CD4-positive, alpha-beta memory T cell (primary cell): ENCODE data around the gene OTC. TPM values are rescaled to one million over a fixed set of nuclear protein-coding genes. Genes with fewer than 3 reads are reported as not detected.

Source experiments
- CTCF ChIA-PET: fragments of 350-600 bp; sonication (Branson Sonifier 250); formaldehyde crosslinking; loops from one replicate; lab custom pipeline; 2021; ENCODE audit warnings: inconsistent platforms; ENCODE audit not compliant: partially characterized antibody; lab: Charles Lee
- POLR2A ChIA-PET: fragments of 350-600 bp; sonication (Branson Sonifier 250); formaldehyde crosslinking; loops from one replicate; lab custom pipeline; 2021; ENCODE audit not compliant: partially characterized antibody; lab: Charles Lee
- DNase-seq, 5 donors: peaks; one replicate each; pipeline versions ENCODE4 v3.0.0 to v3.0.0-alpha.2; 2020 to 2022; ENCODE audit warnings: mixed read lengths in 1 of 5
- H3K27ac ChIP-seq: one replicate; pipeline ENCODE4 v1.7.0; 2013; ENCODE audit warnings: low read depth, low read length
- H3K27me3 ChIP-seq: 2 replicates; pipeline ENCODE4 v1.7.0; 2013; ENCODE audit warnings: mild to moderate bottlenecking, low read length, moderate library complexity; ENCODE audit not compliant: insufficient read depth
- H3K36me3 ChIP-seq: 2 replicates; pipeline ENCODE4 v1.7.0; 2013; ENCODE audit warnings: mild to moderate bottlenecking, low read length, moderate library complexity; ENCODE audit not compliant: insufficient read depth
- H3K4me1 ChIP-seq: 2 replicates; pipeline ENCODE4 v1.7.0; 2013; ENCODE audit warnings: mild to moderate bottlenecking, low read length, moderate library complexity; ENCODE audit not compliant: insufficient read depth
- H3K4me3 ChIP-seq, 2 donors: one replicate each; pipeline ENCODE4 v1.7.0; 2013; ENCODE audit warnings: low read length in 2 of 2, mild to moderate bottlenecking in 1 of 2
- H3K9me3 ChIP-seq, 2 donors: one replicate each; pipeline ENCODE4 v1.7.0; 2013; ENCODE audit warnings: low read length in 2 of 2, control low read depth in 1 of 2; ENCODE audit not compliant: control insufficient read depth in 1 of 2
- H3K27ac Mint-ChIP-seq, 7 donors: one replicate each; pipeline ENCODE4 v1.8.0; 2020 to 2021; ENCODE audit warnings: mixed read lengths in 7 of 7, mild to moderate bottlenecking in 6 of 7, inconsistent platforms in 3 of 7, moderate library complexity in 3 of 7
- H3K27me3 Mint-ChIP-seq, 2 donors: one replicate each; pipeline ENCODE4 v1.8.0; 2020 to 2021; ENCODE audit warnings: mixed read lengths in 2 of 2
- H3K36me3 Mint-ChIP-seq, 2 donors: one replicate each; pipeline ENCODE4 v1.8.0; 2020 to 2021; ENCODE audit warnings: mixed read lengths in 2 of 2, inconsistent platforms in 1 of 2, mild to moderate bottlenecking in 1 of 2
- H3K4me1 Mint-ChIP-seq, 4 donors: one replicate each; pipeline ENCODE4 v1.8.0; 2020 to 2021; ENCODE audit warnings: mixed read lengths in 4 of 4, mild to moderate bottlenecking in 1 of 4
- H3K4me3 Mint-ChIP-seq, 8 donors: one replicate each; pipeline ENCODE4 v1.8.0; 2020 to 2021; ENCODE audit warnings: mixed read lengths in 8 of 8, mild to moderate bottlenecking in 7 of 8, moderate library complexity in 6 of 8, inconsistent platforms in 3 of 8
- H3K9me3 Mint-ChIP-seq, 8 donors: one replicate each; pipeline ENCODE4 v1.8.0; 2020 to 2021; ENCODE audit warnings: mixed read lengths in 8 of 8, mild to moderate bottlenecking in 5 of 8, inconsistent platforms in 3 of 8, moderate library complexity in 1 of 8
- intact Hi-C: fragments of 100-400 bp; cut with micrococcal nuclease; formaldehyde crosslinking; loops from one replicate; pipeline ENCODE4 v1.15.1; 2023
- polyA plus RNA-seq, 2 donors: library from polyadenylated mRNA; unstranded; fragments of 300-500 nt; fragmentation: Illumina TruSeq; gene quantifications; one replicate each; pipeline ENCODE4 v1.2.3, GENCODE V29; 2021
- total RNA-seq, 2 experiments: library from RNA; stranded (reverse); gene quantifications; one replicate each; pipeline ENCODE4 v1.2.3, GENCODE V29; 2021

OTC gene
- total and polyA plus RNA-seq, 4 experiments from 2014 or later, result not detected

DNA sequence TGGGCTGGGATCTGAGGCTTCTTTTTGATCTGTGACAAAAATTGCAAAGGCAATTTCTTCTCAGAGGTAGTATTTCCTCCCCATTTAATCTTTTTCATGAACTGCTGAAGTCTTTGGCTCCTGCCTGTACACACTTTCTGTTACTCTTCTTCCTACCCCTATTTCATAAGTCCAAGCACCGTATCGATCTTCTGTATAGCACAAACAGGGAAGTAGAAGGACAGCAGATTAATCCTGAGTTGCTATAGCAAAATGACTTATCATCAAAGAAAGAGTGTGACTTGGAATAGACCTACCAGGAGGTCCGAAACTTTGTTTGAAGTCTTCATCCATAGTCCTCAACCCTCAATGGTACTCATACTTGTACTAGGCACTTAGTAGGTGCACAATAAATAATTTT is 22.0 kb downstream of the OTC start:
- DNase-seq, result no peak
- no peaks in the 10 kb centered on the region for H3K36me3 Mint-ChIP-seq
- H3K9me3 Mint-ChIP-seq, result peaks cover 0 to 2% (median 0%) of the 10 kb centered on the region in 8 donors
- Histone ChIP-seq H3K4me3 (no peak overlapping the region), H3K27me3 (no peaks in the 10 kb centered on the region), H3K4me1 (no peaks in the 10 kb centered on the region), H3K36me3 (no peaks in the 10 kb centered on the region), H3K9me3 (no peaks in the 10 kb centered on the region), H3K27ac (no peak overlapping the region)
- intact Hi-C loops, result no loop called here
- ChIA-PET POLR2A (no interaction called here), CTCF (no interaction called here)
- no peaks in the 10 kb centered on the region for H3K4me1 Mint-ChIP-seq
- H3K27ac Mint-ChIP-seq, result no peak overlapping the region
- peaks cover 2 to 3% of the 10 kb centered on the region in 2 donors for H3K27me3 Mint-ChIP-seq
- no peak overlapping the region for H3K4me3 Mint-ChIP-seq

DNA sequence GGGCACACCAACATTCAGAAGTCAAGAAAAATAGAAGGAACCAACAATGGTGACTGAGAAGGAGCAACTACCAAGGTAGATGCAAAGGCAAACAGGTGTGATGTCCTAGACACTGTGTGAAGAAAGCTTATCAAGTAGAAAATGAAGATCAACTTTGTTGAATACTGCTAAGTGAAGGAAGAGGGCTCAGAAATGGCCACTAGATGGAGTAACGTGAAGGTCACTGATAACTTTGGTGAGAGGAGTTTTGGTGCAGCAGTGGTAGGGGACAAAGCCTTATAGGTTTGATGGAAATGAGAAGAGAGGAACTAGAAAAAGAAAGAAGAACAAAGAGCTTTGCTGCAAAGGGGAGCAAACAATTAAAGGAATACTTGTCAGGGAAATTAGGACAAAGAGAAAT is 23.5 kb downstream of the OTC start:
- Mint-ChIP-seq H3K9me3 (peaks cover 0 to 2% (median 0%) of the 10 kb centered on the region in 8 donors), H3K4me1 (no peaks in the 10 kb centered on the region), H3K36me3 (no peaks in the 10 kb centered on the region), H3K27ac (no peak overlapping the region), H3K27me3 (peaks cover 2 to 3% of the 10 kb centered on the region in 2 donors), H3K4me3 (no peak overlapping the region)
- Histone ChIP-seq H3K4me1 (no peaks in the 10 kb centered on the region), H3K4me3 (no peak overlapping the region), H3K27me3 (no peaks in the 10 kb centered on the region), H3K27ac (no peak overlapping the region), H3K9me3 (no peaks in the 10 kb centered on the region), H3K36me3 (no peaks in the 10 kb centered on the region)
- intact Hi-C loops, result no loop called here
- DNase-seq, result no peak
- ChIA-PET POLR2A (no interaction called here), CTCF (no interaction called here)

DNA sequence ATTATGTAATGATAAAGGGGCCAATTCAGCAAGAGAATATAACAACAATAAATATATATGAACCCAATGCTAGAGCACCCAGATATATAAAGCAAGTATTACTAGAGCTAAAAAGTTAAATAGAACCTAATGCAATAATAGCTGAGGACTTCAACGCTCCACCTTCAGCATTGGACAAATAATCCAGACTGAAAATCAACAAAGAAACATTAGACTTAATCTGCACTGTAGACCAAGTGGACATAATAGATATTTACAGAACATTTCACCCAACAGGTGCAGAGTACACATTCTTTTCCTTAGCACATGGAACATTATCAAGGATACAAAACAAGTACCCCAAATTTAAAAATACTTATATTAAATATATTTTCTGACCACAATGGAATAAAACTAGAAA is 24.3 kb downstream of the OTC start:
- Histone ChIP-seq H3K4me3 (no peak overlapping the region), H3K9me3 (no peaks in the 10 kb centered on the region), H3K36me3 (no peaks in the 10 kb centered on the region), H3K27me3 (no peaks in the 10 kb centered on the region), H3K27ac (no peak overlapping the region), H3K4me1 (no peaks in the 10 kb centered on the region)
- Mint-ChIP-seq H3K4me1 (no peaks in the 10 kb centered on the region), H3K36me3 (no peaks in the 10 kb centered on the region), H3K9me3 (peaks cover 0 to 2% (median 0%) of the 10 kb centered on the region in 8 donors), H3K27ac (no peak overlapping the region), H3K27me3 (peaks cover 3% of the 10 kb centered on the region in 2 donors), H3K4me3 (no peak overlapping the region)
- ChIA-PET POLR2A (no interaction called here), CTCF (no interaction called here)
- intact Hi-C loops, result no loop called here
- DNase-seq, result no peak

DNA sequence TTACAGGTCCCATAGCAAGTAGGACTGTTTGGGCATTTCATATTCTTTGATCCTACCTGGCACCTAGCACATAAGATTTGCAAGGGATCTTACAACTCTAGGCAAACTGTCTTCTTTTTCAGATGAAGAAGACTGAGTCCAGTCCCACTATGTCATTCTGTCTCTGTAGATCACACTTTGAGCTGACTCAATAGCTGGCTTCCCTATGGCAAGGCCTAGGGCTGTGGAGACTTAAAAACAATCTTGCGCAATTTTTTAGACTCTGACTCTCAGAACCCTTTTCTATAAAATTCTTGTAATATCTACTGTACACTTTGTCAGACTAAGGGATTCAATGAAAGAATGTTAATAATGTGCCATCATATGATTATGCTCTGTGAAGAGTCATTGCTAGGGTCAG is 26.7 kb downstream of the OTC start:
- intact Hi-C loops, result no loop called here
- Mint-ChIP-seq H3K9me3 (no peaks in the 10 kb centered on the region), H3K27ac (no peak overlapping the region), H3K36me3 (no peaks in the 10 kb centered on the region), H3K27me3 (peaks cover 0 to 3% of the 10 kb centered on the region in 2 donors), H3K4me3 (no peak overlapping the region), H3K4me1 (no peaks in the 10 kb centered on the region)
- Histone ChIP-seq H3K9me3 (no peaks in the 10 kb centered on the region), H3K36me3 (no peaks in the 10 kb centered on the region), H3K27me3 (no peaks in the 10 kb centered on the region), H3K4me3 (no peak overlapping the region), H3K4me1 (no peaks in the 10 kb centered on the region), H3K27ac (no peak overlapping the region)
- DNase-seq, result no peak
- CTCF ChIA-PET, result no interaction called here
- POLR2A ChIA-PET, result no interaction called here

DNA sequence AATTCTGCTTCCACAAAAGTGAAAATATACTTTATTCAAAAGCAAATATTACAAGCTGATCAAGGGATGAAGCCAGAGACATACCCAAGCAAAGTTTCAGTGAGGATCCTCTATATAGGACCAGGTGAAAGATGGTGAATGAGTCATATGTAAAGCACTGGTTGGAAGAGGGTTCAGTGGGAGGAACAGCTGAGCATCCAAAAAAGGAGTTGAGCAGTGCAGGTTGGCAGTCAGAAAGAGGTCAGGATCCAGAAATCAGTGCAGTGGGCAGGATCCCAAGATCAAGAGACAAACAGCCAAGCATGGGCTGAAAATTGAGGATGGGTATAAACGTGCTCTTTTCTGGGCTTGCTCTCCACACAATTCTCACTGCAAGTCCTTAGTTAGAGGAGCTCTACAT is 30.3 kb downstream of the OTC start:
- Mint-ChIP-seq H3K36me3 (no peaks in the 10 kb centered on the region), H3K4me1 (no peaks in the 10 kb centered on the region), H3K4me3 (no peak overlapping the region), H3K27me3 (peaks cover 1 to 3% of the 10 kb centered on the region in 2 donors), H3K27ac (no peak overlapping the region), H3K9me3 (no peaks in the 10 kb centered on the region)
- DNase-seq, result no peak
- ChIA-PET POLR2A (no interaction called here), CTCF (no interaction called here)
- intact Hi-C loops, result no loop called here
- Histone ChIP-seq H3K27me3 (no peaks in the 10 kb centered on the region), H3K36me3 (no peaks in the 10 kb centered on the region), H3K9me3 (no peaks in the 10 kb centered on the region), H3K4me1 (no peaks in the 10 kb centered on the region), H3K4me3 (no peak overlapping the region), H3K27ac (no peak overlapping the region)

DNA sequence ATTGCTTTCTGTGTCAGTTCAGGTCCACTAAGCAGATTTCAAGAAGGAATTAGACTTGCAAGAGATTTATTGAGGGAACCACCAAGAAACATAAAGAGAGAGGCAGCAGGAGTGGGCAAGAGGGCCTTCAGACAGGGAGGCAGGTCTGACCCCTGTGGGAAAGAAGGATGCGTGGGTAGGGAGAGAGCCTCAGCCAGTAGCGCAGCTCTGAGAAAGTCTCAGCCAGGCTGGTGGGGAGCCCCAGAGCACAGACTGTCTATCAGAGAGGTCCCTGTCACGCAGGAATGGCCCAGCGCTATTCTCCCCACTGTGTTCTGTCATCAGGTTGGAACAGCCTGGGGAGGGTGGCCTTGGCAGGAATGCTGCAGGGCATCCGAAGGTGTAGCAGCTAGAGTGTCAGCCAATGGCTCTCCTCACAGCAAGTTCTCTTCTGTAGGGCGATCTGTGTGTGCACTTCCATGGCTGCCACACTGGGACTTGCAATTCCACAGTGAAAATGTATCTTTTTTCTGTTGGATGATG is 48.0 kb downstream of the OTC start:
- H3K36me3 Mint-ChIP-seq, result no peaks in the 10 kb centered on the region
- CTCF ChIA-PET, result no interaction called here
- Histone ChIP-seq H3K27me3 (no peaks in the 10 kb centered on the region), H3K4me3 (no peak overlapping the region), H3K36me3 (no peaks in the 10 kb centered on the region), H3K9me3 (no peaks in the 10 kb centered on the region), H3K27ac (no peak overlapping the region), H3K4me1 (no peaks in the 10 kb centered on the region)
- POLR2A ChIA-PET, result no interaction called here
- H3K9me3 Mint-ChIP-seq, result no peaks in the 10 kb centered on the region
- H3K4me3 Mint-ChIP-seq, result no peak overlapping the region
- H3K27ac Mint-ChIP-seq, result no peak overlapping the region
- intact Hi-C loops, result no loop called here
- no peaks in the 10 kb centered on the region for H3K27me3 Mint-ChIP-seq
- no peaks in the 10 kb centered on the region for H3K4me1 Mint-ChIP-seq
- DNase-seq, result no peak

DNA sequence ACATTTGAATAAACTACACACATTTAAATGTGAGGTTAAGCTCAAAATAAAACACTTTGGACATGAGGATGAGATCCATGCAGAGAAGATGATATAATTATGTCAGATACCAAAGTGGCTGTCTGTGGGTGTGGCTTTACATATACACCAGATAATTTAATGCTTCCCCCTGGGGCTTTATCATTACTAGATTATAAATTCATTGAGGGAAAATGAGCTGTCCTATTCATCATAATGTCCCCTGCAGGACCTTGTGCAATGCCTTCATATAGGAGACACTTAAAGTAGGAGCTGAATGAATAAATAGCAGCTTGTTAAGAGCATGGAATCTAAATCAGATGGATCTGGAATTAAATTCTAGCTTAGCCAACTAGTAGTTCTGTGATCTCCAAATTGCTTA is 49.7 kb downstream of the OTC start:
- Histone ChIP-seq H3K4me3 (no peak overlapping the region), H3K9me3 (no peaks in the 10 kb centered on the region), H3K36me3 (no peaks in the 10 kb centered on the region), H3K27ac (no peak overlapping the region), H3K27me3 (no peaks in the 10 kb centered on the region), H3K4me1 (no peaks in the 10 kb centered on the region)
- intact Hi-C loops, result no loop called here
- DNase-seq, result no peak
- no peaks in the 10 kb centered on the region for H3K9me3 Mint-ChIP-seq
- no peak overlapping the region for H3K27ac Mint-ChIP-seq
- H3K36me3 Mint-ChIP-seq, result no peaks in the 10 kb centered on the region
- ChIA-PET CTCF (no interaction called here), POLR2A (no interaction called here)
- no peaks in the 10 kb centered on the region for H3K4me1 Mint-ChIP-seq
- H3K4me3 Mint-ChIP-seq, result no peak overlapping the region
- peaks cover 2 to 3% of the 10 kb centered on the region in 2 donors for H3K27me3 Mint-ChIP-seq

DNA sequence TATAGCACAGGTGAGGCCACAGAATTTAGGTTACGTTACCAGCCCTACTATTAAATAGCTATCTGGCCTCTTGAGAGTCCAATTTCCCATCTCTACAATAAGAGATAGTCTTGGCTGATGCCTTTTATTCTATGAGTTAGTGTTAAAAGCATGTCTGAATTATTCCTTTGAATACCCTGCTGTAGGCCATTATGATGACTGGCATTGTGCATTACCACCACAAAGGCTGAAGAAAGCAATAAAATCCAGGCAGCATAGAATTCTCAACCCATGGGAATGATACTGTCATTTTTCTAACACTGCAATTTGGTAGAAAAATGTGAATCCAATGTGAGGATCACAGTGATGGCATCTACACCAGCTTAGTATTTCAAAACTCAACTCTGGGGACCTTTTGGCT is 51.4 kb downstream of the OTC start:
- Histone ChIP-seq H3K4me1 (no peaks in the 10 kb centered on the region), H3K9me3 (no peaks in the 10 kb centered on the region), H3K27ac (no peak overlapping the region), H3K4me3 (no peak overlapping the region), H3K36me3 (no peaks in the 10 kb centered on the region), H3K27me3 (no peaks in the 10 kb centered on the region)
- Mint-ChIP-seq H3K36me3 (no peaks in the 10 kb centered on the region), H3K4me3 (no peak overlapping the region), H3K9me3 (no peaks in the 10 kb centered on the region), H3K27me3 (peaks cover 5 to 7% of the 10 kb centered on the region in 2 donors), H3K27ac (no peak overlapping the region), H3K4me1 (no peaks in the 10 kb centered on the region)
- DNase-seq, result no peak
- POLR2A ChIA-PET, result no interaction called here
- CTCF ChIA-PET, result no interaction called here
- intact Hi-C loops, result no loop called here
